LoVo (cell line): ENCODE data around the gene ERICH6.
"Not testable (repeated sequence)": the region's sequence is repeated elsewhere in the genome, so short reads cannot be mapped to it uniquely, and the experiment has no call there.

Source experiments
- DNase-seq: peaks from one replicate; pipeline ENCODE4 v3.0.0-alpha.2; 2016; ENCODE audit warnings: low spot score

ERICH6 gene

DNA sequence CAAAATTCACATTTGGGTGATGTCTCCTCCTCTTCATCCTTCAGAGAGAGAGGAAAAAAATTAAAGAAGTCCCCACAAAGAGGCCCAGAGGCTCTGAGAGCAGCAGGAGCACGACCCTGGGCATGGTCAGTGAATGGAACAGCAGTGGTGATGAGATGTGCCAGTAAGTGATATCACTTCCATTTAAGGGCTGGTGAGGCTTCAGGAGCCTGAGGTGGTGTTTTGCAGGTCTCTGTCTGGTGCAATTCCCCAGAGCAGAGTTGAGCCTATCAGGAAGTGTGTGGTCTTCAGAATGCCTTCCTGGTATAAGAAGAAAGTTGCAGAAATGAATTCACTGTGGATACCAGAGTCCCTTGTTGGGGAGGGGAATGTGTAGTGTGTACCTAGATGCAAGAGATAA is 21.4 kb downstream of the ERICH6 start:
- DNase-seq, result no peak

DNA sequence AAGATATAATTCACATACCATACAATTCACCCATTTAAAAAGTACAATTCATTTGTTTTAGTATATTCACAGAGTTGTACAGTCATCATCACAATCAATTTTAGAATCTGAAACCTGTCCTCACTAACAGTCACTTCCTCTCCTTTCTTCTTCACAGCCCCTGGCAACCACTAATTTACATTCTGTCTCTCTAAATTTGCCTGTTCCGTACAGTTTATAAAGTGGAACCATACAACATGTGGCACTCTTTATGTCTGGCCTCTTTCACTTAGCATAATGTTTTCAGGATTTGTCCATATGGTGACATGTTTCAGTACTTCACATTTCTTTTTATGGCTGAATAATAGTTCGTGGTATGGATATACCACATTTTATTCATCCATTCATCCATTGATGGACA is 22.7 kb downstream of the ERICH6 start:
- DNase-seq, result no peak

DNA sequence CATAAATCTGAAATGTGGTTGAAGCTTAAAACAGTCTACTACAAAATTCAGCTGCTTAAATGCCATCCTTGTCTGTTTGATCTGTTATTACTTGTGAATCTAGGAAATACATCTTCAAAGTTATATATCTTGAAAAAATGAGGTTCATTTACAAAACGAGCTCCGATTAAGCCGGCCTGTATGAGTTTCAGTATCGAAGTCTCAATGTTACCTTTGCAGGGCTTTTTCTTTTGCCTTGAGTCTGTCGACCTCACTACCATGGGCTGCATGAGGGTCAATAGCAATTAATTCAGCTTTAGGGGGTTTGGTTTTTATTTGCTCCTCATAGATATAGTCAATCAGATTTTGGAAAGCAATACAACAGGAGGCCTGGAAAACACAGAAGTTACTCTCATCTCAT is 23.2 kb downstream of the ERICH6 start:
- DNase-seq, result no peak

DNA sequence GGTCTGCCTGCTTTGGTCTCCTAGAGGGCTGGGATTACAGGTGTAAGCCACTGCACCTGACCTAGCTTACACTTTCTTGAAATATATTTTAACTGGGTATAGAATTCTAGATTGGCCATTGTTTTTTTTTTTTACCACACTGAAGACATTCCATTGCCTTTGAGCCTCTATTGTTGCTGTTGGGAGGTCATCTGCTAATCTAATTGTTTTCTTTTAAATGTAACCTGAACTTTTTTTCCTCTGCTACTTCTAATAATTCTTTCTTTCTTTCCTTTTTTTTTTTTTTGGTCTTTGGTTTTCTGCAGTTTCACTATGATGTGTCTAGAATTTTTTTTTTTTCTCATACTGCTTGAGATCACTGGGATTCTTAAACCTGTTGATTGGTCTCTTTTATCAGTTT is 28.1 kb downstream of the ERICH6 start:
- no peak for DNase-seq

DNA sequence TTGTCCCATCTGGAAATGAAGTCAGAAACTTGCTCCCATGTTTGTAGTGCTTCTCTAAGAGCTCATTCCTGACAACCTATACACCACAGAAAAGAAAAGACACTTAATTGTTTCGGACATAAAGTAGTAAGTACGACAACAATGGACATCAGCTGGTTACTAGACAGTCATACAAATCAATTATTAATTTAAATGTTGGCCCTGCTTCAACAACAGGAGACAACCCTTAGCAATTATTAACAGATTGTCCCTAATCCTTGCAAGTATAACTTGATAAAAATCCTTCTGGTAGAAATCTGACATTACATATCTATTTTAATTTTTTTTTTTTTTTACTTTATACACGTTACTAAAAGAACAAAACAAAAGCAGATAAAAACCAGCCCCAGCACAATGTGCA is 29.8 kb downstream of the ERICH6 start:
- no peak for DNase-seq

DNA sequence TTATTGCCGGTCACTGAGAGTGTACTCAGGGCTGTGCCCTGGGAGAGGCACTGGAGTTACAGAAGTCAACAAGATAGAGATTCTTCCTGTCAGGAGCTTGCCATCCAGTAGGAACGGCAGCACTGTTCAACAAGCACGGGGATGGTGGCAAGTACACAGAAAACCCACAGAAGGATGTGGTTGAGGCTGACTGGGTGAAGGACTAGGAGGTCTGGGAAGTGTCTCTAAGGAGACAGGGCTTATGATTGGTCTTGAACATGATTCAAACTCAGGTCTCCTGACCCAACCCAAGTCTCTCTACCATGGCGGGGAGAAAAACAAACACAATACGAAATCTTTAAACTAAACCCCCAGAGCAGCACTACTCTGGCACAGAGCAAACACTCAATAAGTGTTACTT is 37.6 kb downstream of the ERICH6 start:
- DNase-seq, result no peak

DNA sequence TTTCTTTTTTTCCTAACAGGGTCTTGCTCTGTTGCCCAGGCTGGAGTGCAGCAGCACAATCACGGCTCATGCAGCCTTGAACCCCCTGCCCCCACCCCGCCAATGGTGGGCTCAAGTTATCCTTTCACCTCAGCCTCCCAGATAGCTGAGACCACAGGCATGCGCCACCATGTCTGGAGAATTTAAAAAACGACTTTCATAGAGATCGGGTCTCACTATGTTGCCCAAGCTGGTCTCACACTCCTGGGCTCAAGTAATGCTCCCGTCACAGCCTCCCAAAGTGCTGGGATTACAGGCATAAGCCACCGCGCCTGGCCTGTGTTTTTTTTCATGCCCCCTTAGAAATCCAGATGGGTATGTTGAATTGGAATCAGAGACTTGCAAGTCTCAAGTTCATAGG is 40.3 kb downstream of the ERICH6 start:
- DNase-seq, result no peak

DNA sequence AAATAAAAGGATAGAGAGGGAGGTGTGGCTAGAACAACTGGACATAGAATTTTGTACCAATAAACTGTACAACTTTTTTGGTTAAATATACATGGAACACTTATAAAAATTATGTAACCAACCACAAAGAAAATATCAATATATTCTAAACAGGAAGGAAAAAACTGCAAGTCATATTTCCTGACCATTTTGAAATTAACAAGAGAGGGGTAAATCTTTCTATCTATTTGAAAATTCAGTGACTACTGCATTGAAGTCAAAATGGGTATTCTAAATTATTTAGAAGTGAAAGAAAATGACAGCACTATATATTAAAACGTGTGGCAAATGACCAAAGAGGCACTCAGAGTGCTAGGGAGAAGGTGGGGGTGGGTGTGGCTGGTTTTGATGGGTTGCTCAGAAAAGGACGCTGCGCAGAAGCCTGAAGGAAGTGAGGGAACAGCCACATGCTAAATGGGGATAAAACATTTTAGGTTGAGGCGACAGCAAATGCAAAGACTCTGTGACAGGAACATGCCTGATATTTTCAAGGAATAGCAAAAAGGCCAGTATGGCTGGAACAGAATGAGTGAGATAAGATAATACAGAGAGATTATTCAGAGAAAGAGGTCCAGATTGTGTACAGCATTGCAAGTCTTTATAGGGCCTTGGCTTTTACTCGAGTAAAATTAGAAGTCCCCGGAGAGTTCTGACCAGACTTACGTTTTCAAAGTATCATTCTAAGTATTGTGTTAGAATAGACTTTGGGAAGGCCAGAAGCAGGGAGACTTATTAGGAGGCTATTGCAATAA is 41.1 kb downstream of the ERICH6 start:
- no peak for DNase-seq

DNA sequence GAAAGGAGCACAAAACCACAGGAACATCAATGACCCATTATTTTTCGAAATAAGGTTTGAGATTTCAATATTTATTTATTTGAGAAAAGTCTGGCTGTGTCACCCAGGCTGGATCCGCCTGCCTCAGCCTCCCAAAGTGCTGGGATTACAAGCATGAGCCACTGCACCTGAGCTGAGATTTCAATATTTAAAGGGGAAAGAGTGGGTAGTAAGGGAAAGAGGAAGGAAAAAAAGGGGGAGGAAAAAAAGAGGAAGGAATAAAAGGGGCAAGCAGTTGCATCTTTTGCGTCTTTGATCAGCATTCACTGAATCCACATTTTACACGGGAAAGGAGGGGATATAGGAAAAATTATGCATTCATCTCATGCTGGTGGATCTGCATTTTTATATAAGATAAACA is 47.4 kb downstream of the ERICH6 start:
- DNase-seq, result no peak

DNA sequence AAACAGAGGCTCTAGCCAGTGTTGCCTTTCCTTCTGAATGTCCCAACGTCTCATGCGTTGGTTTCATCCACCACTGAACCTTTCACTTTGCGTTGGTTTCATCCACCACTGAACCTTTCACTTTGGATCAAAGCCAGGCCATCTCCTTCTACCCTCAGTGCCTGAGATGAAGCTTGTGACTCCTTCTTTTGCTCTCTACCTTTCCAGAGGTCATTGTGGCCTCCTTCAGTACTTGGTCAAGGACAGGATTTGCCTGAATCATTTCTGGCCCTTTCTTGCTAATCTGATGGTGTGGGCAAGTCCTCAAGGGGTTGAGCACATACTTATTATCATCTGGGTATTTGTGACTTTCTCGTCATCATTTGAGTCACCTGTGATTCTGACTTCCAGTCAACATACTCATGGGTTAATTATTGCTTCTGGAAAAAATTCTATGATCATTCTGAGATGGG is 50.6 kb downstream of the ERICH6 start:
- no peak for DNase-seq

DNA sequence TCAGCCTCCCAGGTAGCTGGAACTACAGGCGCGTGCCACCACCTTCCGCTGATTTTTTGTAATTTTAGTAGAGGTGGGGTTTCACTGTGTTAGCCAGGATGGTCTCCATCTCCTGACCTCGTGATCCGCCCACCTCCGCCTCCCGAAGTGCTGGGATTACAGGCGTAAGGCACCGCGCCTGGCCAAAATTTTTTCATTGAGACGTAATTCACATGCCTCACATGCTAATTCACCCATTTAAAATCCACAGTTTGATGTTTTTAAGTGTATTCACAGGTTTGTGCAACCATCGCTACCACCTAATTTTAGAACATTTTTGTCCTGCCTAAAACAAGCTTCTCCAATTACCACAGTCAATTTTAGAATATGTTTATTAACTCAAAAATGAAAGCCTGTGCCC is 63.5 kb downstream of the ERICH6 start:
- DNase-seq, result no peak

DNA sequence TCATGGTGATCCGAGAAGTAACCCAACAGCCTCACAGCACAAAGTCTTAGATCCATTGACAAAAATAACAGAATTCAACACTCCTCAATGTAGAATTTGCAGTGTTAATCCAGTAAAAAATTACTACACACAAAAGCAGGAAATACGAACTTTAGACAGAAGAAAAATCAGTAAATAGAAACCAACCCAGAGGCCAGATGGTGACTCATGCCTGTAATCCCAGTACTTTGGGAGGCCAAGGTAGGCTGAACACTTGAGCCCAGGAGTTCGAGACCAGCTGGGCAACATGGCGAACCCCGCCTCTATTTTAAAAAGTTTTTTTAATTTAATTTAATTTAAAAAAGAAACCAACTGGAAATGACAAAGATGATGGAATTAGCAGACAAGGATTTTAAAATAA is 64.5 kb downstream of the ERICH6 start:
- DNase-seq, result no peak

DNA sequence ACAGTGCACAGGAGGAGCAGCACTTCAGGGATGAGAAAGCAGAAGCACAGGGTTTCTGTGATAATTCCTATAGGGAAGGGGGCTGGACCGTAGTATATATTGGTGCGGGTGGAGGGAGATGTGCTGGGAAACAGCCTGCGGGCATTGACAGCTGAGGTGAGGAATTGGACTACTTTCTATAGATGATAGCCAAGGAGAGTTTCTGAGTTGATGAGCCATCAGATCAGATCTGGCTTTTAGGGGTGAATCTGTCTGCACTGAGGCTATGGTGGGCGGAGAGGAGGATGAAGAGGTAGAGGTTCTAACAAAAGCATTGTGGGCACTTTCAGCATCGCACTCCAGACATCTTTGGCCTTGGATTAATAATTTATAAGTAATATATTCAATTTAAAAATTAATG is 67.5 kb downstream of the ERICH6 start:
- DNase-seq, result no peak

DNA sequence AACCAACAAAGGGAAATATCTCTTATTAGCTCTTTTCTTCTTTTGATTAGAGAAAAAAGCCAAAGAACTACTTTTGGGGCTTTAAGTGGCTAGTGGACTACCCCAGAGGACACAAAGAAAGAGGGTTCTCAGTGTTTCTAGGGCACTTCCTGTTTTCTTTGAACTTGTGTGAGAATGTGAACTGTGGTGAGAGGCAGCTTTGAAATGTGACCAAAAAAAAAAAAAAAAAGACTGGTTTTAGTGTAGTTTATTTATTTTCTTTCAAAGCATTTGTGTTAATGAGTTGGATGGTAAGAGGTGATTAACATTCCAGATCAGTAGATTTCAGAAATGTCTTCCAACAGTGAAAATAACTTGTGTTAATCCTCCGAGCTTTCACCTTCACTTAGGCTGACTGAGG is 68.2 kb downstream of the ERICH6 start:
- no peak for DNase-seq

DNA sequence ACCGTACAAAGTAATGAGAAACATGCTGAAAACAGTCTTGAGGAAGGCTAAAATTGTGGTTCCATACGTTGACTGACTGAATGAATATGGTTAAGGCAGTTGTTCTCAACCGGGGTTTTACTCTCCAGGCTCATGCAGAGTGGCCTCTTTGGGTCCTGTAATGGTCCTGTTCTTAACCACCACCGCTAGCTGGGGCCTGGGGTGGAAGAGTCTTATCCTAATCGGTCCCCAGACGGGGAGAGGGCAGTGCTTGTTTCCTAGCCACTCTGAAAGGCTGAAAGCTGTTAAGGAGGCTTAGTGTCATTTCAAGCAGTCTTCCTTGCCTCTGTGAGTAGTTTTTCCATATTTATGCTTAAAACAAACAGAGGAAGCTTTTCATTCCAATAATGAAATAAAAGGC is 68.6 kb downstream of the ERICH6 start:
- no peak for DNase-seq

DNA sequence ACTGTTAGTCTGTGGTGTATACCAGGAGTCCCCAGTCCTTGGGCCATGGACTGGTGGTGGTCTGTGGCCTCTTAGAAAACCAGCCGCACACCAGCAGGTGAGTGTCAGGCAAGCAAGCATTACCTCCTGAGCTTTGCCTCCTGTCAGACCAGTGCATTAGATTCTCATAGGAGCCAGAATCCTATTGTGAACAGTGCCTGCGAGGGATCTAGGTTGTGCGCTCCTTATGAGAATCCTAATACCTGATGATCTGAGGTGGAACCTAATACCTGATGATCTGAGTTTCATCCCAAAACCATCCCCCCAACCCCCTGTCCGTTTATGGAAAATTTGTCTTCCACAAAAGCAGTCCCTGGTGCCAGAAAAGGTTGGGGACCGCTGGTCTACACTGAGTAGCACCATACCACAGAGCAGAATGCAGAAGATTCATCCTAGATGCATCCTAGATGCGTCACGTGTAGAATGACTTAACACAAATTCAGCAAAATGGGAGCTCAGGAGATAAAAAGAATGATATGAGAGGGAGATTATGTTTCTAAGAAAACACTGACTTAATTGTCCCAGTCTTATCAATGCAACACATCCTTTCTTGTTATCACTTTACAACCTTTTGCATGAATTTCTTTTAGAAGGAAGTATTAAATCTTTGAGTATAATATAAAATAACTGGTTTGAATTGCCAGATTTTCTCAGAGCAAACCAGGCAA is 72.1 kb downstream of the ERICH6 start:
- no peak for DNase-seq

DNA sequence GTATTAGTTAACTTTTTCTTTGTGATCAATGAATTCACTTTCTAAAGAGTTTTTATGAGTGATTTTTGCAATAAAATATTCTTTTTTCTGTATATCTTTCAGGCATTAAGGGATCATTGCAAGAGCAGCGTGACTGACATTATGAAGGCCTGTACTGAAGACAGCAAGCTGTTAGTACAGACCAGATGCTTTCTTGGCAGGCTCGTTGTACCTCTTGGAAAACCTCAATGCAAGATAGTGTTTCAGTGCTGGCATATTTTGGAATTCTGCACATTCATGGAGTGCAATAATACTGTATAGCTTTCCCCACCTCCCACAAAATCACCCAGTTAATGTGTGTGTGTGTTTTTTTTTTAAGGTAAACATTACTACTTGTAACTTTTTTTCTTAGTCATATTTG is 76.2 kb downstream of the ERICH6 start:
- DNase-seq, result no peak

DNA sequence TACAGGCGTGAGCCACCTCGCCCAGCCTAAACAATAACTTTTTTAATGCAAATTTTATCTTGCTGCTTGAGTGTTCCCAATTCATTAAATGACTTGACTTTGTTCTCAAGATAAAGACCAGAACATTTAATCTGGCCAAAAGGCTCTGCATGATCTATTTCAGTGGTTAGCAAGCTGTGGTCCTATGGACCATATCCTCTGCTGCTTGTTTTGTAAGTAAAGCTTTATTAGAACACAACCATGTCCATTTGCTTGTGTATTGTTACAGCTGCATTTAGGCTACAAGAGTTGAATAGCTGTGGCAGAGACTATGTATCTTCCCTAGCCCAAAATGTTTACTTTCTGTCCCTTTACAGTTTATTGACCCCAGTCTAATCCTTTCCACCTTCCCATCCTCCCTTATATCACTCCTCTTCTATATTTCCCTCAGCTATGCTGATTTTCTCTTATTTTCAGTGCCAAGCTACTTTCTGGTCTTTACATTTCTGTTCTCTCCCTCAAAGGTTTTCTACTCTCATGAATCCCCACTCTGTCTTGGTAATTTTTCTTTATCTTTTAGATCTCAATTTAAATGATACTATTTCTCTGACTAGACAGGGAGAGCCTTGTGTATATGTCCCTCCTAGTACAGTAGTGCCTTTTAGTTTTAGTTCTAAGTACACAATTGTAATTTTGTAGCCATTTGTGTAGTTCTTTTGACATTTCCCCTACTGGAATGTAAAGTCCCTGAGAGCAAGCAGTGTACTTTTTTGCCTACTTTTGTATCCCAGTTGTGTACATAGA is 77.4 kb downstream of the ERICH6 start:
- no peak for DNase-seq

DNA sequence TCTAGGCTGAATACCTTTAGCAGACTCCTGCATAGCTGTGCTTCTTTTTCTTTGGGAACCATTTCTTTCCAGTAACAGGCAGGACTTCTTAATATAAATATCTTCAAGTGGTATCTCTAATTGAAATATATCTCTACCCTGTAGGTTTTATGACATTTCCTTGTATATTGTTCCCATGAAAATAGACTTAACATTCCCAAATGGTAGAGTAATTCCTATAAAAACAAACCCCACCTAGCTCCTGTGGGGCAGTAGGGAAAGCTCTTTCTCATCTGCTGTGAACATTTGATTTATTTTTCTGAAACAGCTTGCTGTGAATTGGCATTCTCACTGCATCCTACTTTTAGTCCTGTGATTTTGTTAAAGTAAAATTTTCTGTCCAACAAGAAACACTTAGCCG is 79.8 kb downstream of the ERICH6 start:
- peak; percentile 18 for DNase-seq

DNA sequence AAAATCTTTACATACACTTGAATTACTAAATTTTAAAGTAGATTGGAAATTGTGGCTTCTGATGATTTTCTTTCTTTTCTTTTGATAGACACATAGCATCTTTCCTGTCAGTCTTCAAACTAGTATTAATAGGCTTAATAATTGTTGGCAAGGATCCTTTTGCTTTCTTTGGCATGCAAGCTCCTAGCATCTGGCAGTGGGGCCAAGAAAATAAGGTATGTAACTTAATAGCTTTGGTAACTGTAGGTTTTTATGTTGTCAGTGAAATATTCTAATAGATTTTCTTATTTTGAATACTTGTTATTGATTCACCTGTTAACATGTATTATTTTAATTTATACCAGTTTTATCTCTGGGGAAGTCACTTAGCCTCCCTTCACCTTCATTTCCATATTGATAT is 80.8 kb downstream of the ERICH6 start:
- not testable (repeated sequence) for DNase-seq

DNA sequence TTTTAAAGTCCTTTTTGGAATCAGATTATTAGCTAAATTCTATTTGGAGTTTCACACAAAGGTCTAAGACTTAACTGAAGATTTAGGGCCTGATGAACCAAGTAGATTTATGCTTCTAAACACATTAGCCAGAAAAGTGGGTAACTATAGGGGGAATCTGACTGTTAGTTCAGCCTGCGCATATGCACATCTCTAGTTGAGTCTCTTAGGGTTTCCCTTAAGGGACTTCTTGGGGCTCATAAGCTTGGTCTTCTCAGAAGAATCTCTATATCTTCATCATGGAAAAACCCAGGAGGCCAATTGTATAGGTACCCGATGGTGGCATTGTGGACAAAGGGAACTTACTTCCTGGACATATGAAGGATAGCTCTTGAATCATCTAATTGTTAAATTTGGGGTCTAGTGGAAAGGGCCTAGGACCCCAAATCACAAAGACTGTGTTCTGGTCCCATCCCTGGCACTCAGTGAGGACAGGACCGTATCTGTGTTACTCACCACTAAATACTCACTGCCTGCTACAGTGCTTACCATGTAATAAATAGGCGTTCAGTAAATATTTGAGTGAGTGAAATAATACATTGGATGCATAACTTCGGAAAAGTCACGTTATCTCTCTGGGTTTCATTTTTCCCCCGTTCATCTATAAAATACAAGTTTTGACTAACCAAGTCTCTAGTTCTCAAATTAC is 83.6 kb downstream of the ERICH6 start:
- no peak for DNase-seq

DNA sequence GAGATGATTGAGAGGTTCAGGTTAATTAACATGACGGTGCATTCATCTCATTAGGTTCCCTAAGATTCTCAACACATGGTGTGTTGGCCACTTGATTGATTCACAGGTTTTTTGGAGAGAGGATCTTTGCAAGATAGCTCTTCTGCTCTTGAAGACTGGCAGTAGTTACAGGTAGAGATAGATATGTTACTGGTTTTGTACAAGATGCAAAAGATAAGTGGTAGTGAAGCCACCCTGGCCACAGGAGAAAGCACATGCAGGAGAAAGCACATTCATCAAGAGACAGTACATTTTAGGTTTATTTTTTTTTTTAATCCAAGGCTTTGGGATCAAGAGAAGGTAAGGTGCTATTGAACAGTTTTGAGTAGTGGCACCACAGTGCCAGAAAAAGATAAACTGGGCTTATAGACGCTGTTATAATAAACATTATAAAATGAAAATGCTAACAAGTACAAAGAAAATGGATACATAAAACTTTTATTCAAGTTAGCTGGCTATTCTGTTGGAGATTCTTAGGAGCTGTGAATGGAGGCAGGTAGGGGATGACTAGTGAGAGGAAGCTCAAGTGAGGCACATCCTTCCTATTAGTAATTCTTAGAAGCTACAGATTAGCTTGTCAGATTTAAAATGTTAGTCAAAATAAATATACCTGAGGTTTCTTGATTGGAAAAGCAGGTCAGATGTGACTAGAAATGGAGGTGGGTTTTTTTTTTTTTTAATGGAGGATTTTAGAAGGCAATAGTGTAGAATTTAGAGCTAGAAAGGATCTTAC is 89.8 kb downstream of the ERICH6 start:
- no peak for DNase-seq
